HEK293 (cell line): Measurements from ENCODE around the gene FAM174B.

Source experiments
- CTCF ChIA-PET: fragments of 350-600 bp; formaldehyde crosslinking; extraction: SDS; loops from one replicate; lab custom pipeline; 2021; ENCODE audit warnings: antibody characterized with exemption; lab: Yijun Ruan, JAX
- POLR2A ChIA-PET: fragments of 300-600 bp; formaldehyde crosslinking; extraction: SDS; loops from one replicate; lab custom pipeline; 2020; ENCODE audit warnings: antibody characterized with exemption, inconsistent platforms; lab: Yijun Ruan, JAX
- H3K27ac ChIP-seq: fragments of 200-500 bp; sonication (Bioruptor generic); 2 replicates; pipeline ENCODE4 v1.5.1; 2014; ENCODE audit warnings: low read depth, low read length, control low read depth, inconsistent platforms; ENCODE audit errors: extremely low read depth
- H3K36me3 ChIP-seq, 2 experiments: fragments of 200-500 bp in 1 of 2; sonication (Bioruptor generic) in 1 of 2; 1 replicate in 1 of 2; 2 replicates in 1 of 2; pipeline ENCODE4 v1.5.1; 2014 to 2017; ENCODE audit warnings: inconsistent platforms in 2 of 2, low read length in 2 of 2; ENCODE audit not compliant: control insufficient read depth in 2 of 2, insufficient read depth in 1 of 2
- H3K4me1 ChIP-seq: fragments of 200-500 bp; sonication (Bioruptor generic); 2 replicates; pipeline ENCODE4 v1.5.1; 2014; ENCODE audit warnings: mild to moderate bottlenecking, low read length, inconsistent platforms; ENCODE audit not compliant: control insufficient read depth, insufficient read depth
- H3K4me3 ChIP-seq: 2 replicates; pipeline ENCODE4 v1.5.1; 2011; ENCODE audit warnings: low read depth, mild to moderate bottlenecking, control low read depth, low read length, moderate library complexity
- H3K9me3 ChIP-seq: fragments of 200-500 bp; sonication (Bioruptor generic); 2 replicates; pipeline ENCODE4 v1.5.1; 2014; ENCODE audit warnings: low read depth, low read length, inconsistent platforms; ENCODE audit not compliant: control insufficient read depth, insufficient read depth
- BCL6B ChIP-seq: fragments of 450-650 bp; formaldehyde crosslinking; IDR thresholded peaks from 2 replicates; pipeline ENCODE4 v1.5.1; 2017; ENCODE audit warnings: missing biosample characterization, missing genetic modification characterization
- GLI2 ChIP-seq: fragments of 450-650 bp; formaldehyde crosslinking; IDR thresholded peaks from 2 replicates; pipeline ENCODE4; 2017; ENCODE audit warnings: missing biosample characterization, missing genetic modification characterization, low read depth, borderline replicate concordance
- HOXC10 ChIP-seq: sonication (generic); formaldehyde crosslinking; IDR thresholded peaks from 2 replicates; pipeline ENCODE4 v1.8.1; 2023; ENCODE audit warnings: mild to moderate bottlenecking, missing genetic modification reagents
- INSM2 ChIP-seq: fragments of 450-650 bp; formaldehyde crosslinking; IDR thresholded peaks from 2 replicates; pipeline ENCODE4 v1.5.1; 2016; ENCODE audit warnings: missing biosample characterization, missing genetic modification characterization
- PRDM1 ChIP-seq: fragments of 450-650 bp; formaldehyde crosslinking; IDR thresholded peaks from 2 replicates; pipeline ENCODE4; 2016; ENCODE audit warnings: missing biosample characterization, missing genetic modification characterization
- SALL2 ChIP-seq: fragments of 450-650 bp; formaldehyde crosslinking; IDR thresholded peaks from 2 replicates; pipeline ENCODE4 v1.5.0; 2017; ENCODE audit warnings: missing biosample characterization, mild to moderate bottlenecking, missing genetic modification characterization, borderline replicate concordance
- SCRT1 ChIP-seq: fragments of 450-650 bp; formaldehyde crosslinking; IDR thresholded peaks from 2 replicates; pipeline ENCODE4 v1.5.1; 2016; ENCODE audit warnings: missing biosample characterization, missing genetic modification characterization, borderline replicate concordance
- ZBTB49 ChIP-seq: fragments of 450-650 bp; formaldehyde crosslinking; IDR thresholded peaks from 2 replicates; pipeline ENCODE4 v1.5.1; 2016; ENCODE audit warnings: missing biosample characterization, missing genetic modification characterization, low read depth
- ZNF169 ChIP-seq: fragments of 450-650 bp; formaldehyde crosslinking; IDR thresholded peaks from 2 replicates; pipeline ENCODE4 v1.5.1; 2016; ENCODE audit warnings: missing biosample characterization, missing genetic modification characterization
- ZNF280C ChIP-seq: fragments of 450-650 bp; formaldehyde crosslinking; IDR thresholded peaks from 2 replicates; pipeline ENCODE4 v1.5.1; 2016; ENCODE audit warnings: missing biosample characterization, missing genetic modification characterization
- ZNF354C ChIP-seq: fragments of 450-650 bp; formaldehyde crosslinking; IDR thresholded peaks from 2 replicates; pipeline ENCODE4 v1.5.1; 2016; ENCODE audit warnings: missing biosample characterization, missing genetic modification characterization, low read depth, borderline replicate concordance
- ZNF391 ChIP-seq: fragments of 450-650 bp; formaldehyde crosslinking; IDR thresholded peaks from 2 replicates; pipeline ENCODE4 v1.5.1; 2016; ENCODE audit warnings: low read depth, missing biosample characterization, missing genetic modification characterization, borderline replicate concordance
- ZNF548 ChIP-seq: fragments of 450-650 bp; formaldehyde crosslinking; IDR thresholded peaks from 2 replicates; pipeline ENCODE4 v1.5.1; 2016; ENCODE audit warnings: missing biosample characterization, missing genetic modification characterization
- ZNF645 ChIP-seq: fragments of 450-650 bp; formaldehyde crosslinking; IDR thresholded peaks from 2 replicates; pipeline ENCODE4; 2016; ENCODE audit warnings: missing biosample characterization, missing genetic modification characterization
- ZNF701 ChIP-seq: fragments of 450-650 bp; formaldehyde crosslinking; IDR thresholded peaks from 2 replicates; pipeline ENCODE4 v1.5.1; 2016; ENCODE audit warnings: missing biosample characterization, missing genetic modification characterization
- ZNF843 ChIP-seq: fragments of 450-650 bp; formaldehyde crosslinking; IDR thresholded peaks from 2 replicates; pipeline ENCODE4 v1.5.1; 2016; ENCODE audit warnings: missing biosample characterization, missing genetic modification characterization
- TF ChIP-seq, protein P1 (sequence below): fragments of 450-650 bp; formaldehyde crosslinking; IDR thresholded peaks from 2 replicates; pipeline ENCODE4 v1.5.1; 2016; ENCODE audit warnings: missing biosample characterization, missing genetic modification characterization
- TF ChIP-seq, protein P2 (sequence below): fragments of 450-650 bp; formaldehyde crosslinking; IDR thresholded peaks from 2 replicates; pipeline ENCODE4 v1.5.1; 2017; ENCODE audit warnings: missing biosample characterization, mild to moderate bottlenecking, missing genetic modification characterization, moderate library complexity
- TF ChIP-seq, protein P3 (sequence below): fragments of 450-650 bp; formaldehyde crosslinking; IDR thresholded peaks from 2 replicates; pipeline ENCODE4 v1.5.1; 2017; ENCODE audit warnings: missing biosample characterization, missing genetic modification characterization
- TF ChIP-seq, protein P4 (sequence below): fragments of 450-650 bp; formaldehyde crosslinking; IDR thresholded peaks from 2 replicates; pipeline ENCODE4 v1.5.0; 2017; ENCODE audit warnings: missing biosample characterization, missing genetic modification characterization, borderline replicate concordance

Gene FAM174B

DNA sequence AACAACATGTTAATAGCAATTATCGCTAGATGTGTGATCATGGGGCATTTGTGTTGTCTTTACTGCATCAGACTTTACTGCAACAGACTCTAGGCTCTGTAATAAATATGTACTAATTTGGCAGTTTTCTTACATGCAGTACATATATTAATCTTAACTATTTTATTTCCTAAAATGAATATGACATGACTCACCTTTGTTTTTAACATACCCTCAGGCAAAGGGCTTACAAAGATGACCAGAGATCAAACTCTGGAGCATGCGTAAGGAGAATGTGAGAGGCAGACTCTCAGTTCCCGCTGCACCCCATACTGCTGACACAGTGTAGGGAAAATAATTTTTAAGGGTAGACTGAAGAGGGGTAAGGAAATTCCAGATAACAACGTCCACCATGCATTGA is 7.2 kb upstream of the FAM174B start:
- Histone ChIP-seq H3K4me3 (no peak overlapping the region), H3K36me3 (no peaks in the 10 kb centered on the region), H3K9me3 (no peaks in the 10 kb centered on the region), H3K27ac (no peak overlapping the region), H3K4me1 (peaks cover 26% of the 10 kb centered on the region)
- POLR2A ChIA-PET, result no interaction called here
- CTCF ChIA-PET, result no interaction called here
- no peak for TF ChIP-seq ZNF280C (tag by site-specific recombination)
- no peak for TF ChIP-seq GLI2 (tag by site-specific recombination)
- no peak for TF ChIP-seq BCL6B (tag by site-specific recombination)
- no peak for TF ChIP-seq HOXC10 (CRISPR knock-in tag)
- TF ChIP-seq INSM2 (tag by site-specific recombination), result no peak
- no peak for TF ChIP-seq ZNF645 (tag by site-specific recombination)
- no peak for TF ChIP-seq ZNF391 (tag by site-specific recombination)
- TF ChIP-seq ZNF701 (tag by site-specific recombination), result no peak
- TF ChIP-seq, protein P1, sequence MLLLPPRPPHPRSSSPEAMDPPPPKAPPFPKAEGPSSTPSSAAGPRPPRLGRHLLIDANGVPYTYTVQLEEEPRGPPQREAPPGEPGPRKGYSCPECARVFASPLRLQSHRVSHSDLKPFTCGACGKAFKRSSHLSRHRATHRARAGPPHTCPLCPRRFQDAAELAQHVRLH (tag by site-specific recombination), result no peak

DNA sequence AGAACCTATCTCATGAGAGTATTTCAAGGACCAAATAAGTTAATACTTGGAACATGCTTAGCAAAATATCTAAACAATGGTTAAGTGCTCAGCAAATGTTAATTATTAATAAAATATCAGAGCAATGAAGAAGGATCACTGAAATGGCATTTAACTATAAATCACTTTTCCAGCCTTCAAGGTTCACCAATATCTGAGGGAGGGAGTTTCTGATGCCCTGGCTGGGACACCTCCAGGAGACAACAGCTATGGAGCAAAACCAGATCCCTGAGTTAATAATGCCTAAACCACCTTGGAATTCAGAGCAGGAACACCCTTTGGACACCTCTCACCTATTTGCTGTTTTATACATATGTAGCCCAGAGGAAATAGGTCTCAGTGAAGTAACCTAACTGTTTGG is 6.4 kb upstream of the FAM174B start:
- no peaks in the 10 kb centered on the region for H3K36me3 ChIP-seq
- ChIA-PET POLR2A (no interaction called here), CTCF (no interaction called here)
- no peak overlapping the region for H3K4me3 ChIP-seq
- H3K27ac ChIP-seq, result no peak overlapping the region
- peaks cover 18% of the 10 kb centered on the region for H3K4me1 ChIP-seq
- H3K9me3 ChIP-seq, result no peaks in the 10 kb centered on the region
- TF ChIP-seq ZNF354C (tag by site-specific recombination) (no peak), PRDM1 (tag by site-specific recombination) (no peak), SCRT1 (tag by site-specific recombination) (no peak), ZNF169 (tag by site-specific recombination) (no peak), ZNF548 (tag by site-specific recombination) (no peak), SALL2 (tag by site-specific recombination) (no peak), ZBTB49 (no peak), ZNF843 (tag by site-specific recombination) (no peak)
- TF ChIP-seq, protein P2, sequence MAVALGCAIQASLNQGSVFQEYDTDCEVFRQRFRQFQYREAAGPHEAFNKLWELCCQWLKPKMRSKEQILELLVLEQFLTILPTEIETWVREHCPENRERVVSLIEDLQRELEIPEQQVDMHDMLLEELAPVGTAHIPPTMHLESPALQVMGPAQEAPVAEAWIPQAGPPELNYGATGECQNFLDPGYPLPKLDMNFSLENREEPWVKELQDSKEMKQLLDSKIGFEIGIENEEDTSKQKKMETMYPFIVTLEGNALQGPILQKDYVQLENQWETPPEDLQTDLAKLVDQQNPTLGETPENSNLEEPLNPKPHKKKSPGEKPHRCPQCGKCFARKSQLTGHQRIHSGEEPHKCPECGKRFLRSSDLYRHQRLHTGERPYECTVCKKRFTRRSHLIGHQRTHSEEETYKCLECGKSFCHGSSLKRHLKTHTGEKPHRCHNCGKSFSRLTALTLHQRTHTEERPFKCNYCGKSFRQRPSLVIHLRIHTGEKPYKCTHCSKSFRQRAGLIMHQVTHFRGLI (tag by site-specific recombination), result no peak
- TF ChIP-seq, protein P3, sequence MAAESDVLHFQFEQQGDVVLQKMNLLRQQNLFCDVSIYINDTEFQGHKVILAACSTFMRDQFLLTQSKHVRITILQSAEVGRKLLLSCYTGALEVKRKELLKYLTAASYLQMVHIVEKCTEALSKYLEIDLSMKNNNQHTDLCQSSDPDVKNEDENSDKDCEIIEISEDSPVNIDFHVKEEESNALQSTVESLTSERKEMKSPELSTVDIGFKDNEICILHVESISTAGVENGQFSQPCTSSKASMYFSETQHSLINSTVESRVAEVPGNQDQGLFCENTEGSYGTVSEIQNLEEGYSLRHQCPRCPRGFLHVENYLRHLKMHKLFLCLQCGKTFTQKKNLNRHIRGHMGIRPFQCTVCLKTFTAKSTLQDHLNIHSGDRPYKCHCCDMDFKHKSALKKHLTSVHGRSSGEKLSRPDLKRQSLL (tag by site-specific recombination), result no peak
- TF ChIP-seq, protein P4, sequence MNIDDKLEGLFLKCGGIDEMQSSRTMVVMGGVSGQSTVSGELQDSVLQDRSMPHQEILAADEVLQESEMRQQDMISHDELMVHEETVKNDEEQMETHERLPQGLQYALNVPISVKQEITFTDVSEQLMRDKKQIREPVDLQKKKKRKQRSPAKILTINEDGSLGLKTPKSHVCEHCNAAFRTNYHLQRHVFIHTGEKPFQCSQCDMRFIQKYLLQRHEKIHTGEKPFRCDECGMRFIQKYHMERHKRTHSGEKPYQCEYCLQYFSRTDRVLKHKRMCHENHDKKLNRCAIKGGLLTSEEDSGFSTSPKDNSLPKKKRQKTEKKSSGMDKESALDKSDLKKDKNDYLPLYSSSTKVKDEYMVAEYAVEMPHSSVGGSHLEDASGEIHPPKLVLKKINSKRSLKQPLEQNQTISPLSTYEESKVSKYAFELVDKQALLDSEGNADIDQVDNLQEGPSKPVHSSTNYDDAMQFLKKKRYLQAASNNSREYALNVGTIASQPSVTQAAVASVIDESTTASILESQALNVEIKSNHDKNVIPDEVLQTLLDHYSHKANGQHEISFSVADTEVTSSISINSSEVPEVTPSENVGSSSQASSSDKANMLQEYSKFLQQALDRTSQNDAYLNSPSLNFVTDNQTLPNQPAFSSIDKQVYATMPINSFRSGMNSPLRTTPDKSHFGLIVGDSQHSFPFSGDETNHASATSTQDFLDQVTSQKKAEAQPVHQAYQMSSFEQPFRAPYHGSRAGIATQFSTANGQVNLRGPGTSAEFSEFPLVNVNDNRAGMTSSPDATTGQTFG (tag by site-specific recombination), result no peak
